ENCODE results near the gene NRIP1.

Gene NRIP1

GRCh38 chr21:14977814-14978213 is 87.0 kb downstream of the NRIP1 start:
- FAIRE-seq = no peak
- DNase-seq (ENCODE audit: insufficient read length, low spot score) = no peak
- TF ChIP-seq, protein P1, sequence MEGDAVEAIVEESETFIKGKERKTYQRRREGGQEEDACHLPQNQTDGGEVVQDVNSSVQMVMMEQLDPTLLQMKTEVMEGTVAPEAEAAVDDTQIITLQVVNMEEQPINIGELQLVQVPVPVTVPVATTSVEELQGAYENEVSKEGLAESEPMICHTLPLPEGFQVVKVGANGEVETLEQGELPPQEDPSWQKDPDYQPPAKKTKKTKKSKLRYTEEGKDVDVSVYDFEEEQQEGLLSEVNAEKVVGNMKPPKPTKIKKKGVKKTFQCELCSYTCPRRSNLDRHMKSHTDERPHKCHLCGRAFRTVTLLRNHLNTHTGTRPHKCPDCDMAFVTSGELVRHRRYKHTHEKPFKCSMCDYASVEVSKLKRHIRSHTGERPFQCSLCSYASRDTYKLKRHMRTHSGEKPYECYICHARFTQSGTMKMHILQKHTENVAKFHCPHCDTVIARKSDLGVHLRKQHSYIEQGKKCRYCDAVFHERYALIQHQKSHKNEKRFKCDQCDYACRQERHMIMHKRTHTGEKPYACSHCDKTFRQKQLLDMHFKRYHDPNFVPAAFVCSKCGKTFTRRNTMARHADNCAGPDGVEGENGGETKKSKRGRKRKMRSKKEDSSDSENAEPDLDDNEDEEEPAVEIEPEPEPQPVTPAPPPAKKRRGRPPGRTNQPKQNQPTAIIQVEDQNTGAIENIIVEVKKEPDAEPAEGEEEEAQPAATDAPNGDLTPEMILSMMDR (IDR thresholded peaks at IDR 0.05; ENCODE audit: insufficient read depth, missing control alignments) = no peak

DNA sequence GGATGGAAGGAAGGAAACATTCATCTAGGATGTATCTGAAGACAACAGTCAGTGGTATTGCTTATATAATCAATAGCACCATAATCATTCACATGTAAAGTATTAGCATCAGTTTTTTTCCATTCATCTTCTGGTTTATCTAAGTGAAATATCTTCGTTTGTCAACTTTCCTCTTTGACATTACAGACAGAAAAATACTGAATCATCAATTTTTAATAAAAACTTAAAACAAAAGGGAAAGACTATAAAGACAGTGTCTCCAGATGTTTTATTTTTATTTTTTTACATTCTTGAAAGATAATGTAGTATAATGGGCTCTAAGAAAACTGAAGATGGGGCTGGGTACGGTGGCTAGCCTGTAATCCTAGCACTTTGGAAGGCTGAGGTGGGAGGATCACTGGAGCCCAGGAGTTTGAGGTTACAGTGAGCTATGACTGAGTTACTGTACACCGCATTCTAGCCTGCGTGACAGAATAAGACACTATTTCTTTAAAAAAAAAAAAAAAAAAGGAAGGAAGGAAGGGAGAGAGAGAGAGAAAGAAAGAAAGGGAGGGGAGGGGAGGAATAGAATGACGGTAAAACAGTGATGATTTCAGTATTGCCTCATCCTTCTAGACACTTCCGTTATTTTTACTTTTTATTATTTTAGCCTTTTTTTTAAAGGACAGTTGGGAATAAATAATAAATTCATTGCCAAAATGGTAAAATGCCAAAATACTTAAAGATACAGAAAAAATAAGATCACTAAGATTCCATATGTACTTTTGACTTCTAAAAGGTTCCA is 89.5 kb downstream of the NRIP1 start:
- TF ChIP-seq, protein P1 (IDR thresholded peaks at IDR 0.05; ENCODE audit: insufficient read depth, missing control alignments) = no peak
- no peak for FAIRE-seq
- DNase-seq (ENCODE audit: insufficient read length, low spot score) = no peak

GRCh38 chr21:14972678-14973077 is 92.1 kb downstream of the NRIP1 start:
- FAIRE-seq = no peak

GRCh38 chr21:14968821-14969220 is 96.0 kb downstream of the NRIP1 start:
- no peak for FAIRE-seq
- TF ChIP-seq, protein P1 (IDR thresholded peaks at IDR 0.05; ENCODE audit: insufficient read depth, missing control alignments) = no peak
- no peak for DNase-seq (ENCODE audit: insufficient read length, low spot score)

More at GRCh38 chr21:14972678-14973077, 92.1 kb downstream of the NRIP1 start:
- DNase-seq (ENCODE audit: insufficient read length, low spot score) = no peak
- TF ChIP-seq, protein P1 (IDR thresholded peaks at IDR 0.05; ENCODE audit: insufficient read depth, missing control alignments) = no peak

- no peak for DNase-seq (ENCODE audit: insufficient read length, low spot score)
- TF ChIP-seq, protein P1 (IDR thresholded peaks at IDR 0.05; ENCODE audit: insufficient read depth, missing control alignments) = no peak
- no peak for FAIRE-seq
Measured at GRCh38 chr21:14968029-14968428, 96.8 kb downstream of the NRIP1 start.

GRCh38 chr21:14964621-14965020 is 100.2 kb downstream of the NRIP1 start:
- no peak for DNase-seq (ENCODE audit: insufficient read length, low spot score)
- FAIRE-seq = no peak
- TF ChIP-seq, protein P1 (IDR thresholded peaks at IDR 0.05; ENCODE audit: insufficient read depth, missing control alignments) = no peak

GRCh38 chr21:14962217-14962616 is 102.6 kb downstream of the NRIP1 start:
- FAIRE-seq (no peak), DNase-seq (ENCODE audit: insufficient read length, low spot score) (no peak)
- TF ChIP-seq, protein P1 (IDR thresholded peaks at IDR 0.05; ENCODE audit: insufficient read depth, missing control alignments) = no peak
